Stimulated activated CD4-positive, alpha-beta T cell treated with anti-CD3 and anti-CD28 coated beads, TNF-alpha, amount 100 ng/mL, for 1 hour (primary cell): ENCODE data around the gene AHNAK.
"Not testable (repeated sequence)": the region's sequence is repeated elsewhere in the genome, so short reads cannot be mapped to it uniquely, and the experiment has no call there.

Experiments used
- DNase-seq, 3 donors: peaks; one replicate each; pipeline ENCODE4 v3.0.0-alpha.2; 2020; ENCODE audit warnings: low read depth in 3 of 3, low spot score in 1 of 3

AHNAK gene

GRCh38 chr11:62553839-62554361 lies 7.3 kb upstream of the AHNAK start:
- no peak for DNase-seq

GRCh38 chr11:62553080-62553838 lies 6.7 kb upstream of the AHNAK start:
- no peak for DNase-seq

- DNase-seq = no peak
Observed at GRCh38 chr11:62552485-62553079, 6.0 kb upstream of the AHNAK start.

GRCh38 chr11:62550478-62550877 lies 3.9 kb upstream of the AHNAK start:
- not testable (repeated sequence) for DNase-seq

- no peak for DNase-seq
Observed at GRCh38 chr11:62548545-62549335, 2.1 kb upstream of the AHNAK start.

- no peak for DNase-seq
Observed at GRCh38 chr11:62547691-62548281, 1.2 kb upstream of the AHNAK start.

GRCh38 chr11:62546929-62547625 lies 471 bp upstream of the AHNAK start:
- no peak for DNase-seq

- peak in 1 of 3 donors; percentile 45 for DNase-seq
Observed at GRCh38 chr11:62545437-62546243, 966 bp downstream of the AHNAK start.

- DNase-seq = no peak
Observed at GRCh38 chr11:62544581-62545436, 1.8 kb downstream of the AHNAK start.

- DNase-seq = no peak
Observed at GRCh38 chr11:62543680-62544444, 2.7 kb downstream of the AHNAK start.

- DNase-seq = peak in 1 of 3 donors; percentile 71
Observed at GRCh38 chr11:62542750-62543567, 3.6 kb downstream of the AHNAK start.

GRCh38 chr11:62542111-62542745 lies 4.4 kb downstream of the AHNAK start:
- DNase-seq = no peak

- no peak for DNase-seq
Observed at GRCh38 chr11:62540804-62541701, 5.6 kb downstream of the AHNAK start.

GRCh38 chr11:62539238-62539925 lies 7.2 kb downstream of the AHNAK start:
- DNase-seq = peak in 1 of 3 donors; percentile 43
